Measurements from ENCODE around the gene CCDC34. TPM values are rescaled to one million over a fixed set of nuclear protein-coding genes. Genes with fewer than 3 reads are reported as not detected.

The CCDC34 gene
- total RNA-seq, 2 experiments from 2014 or later = 20.8 to 38.5 TPM

DNA sequence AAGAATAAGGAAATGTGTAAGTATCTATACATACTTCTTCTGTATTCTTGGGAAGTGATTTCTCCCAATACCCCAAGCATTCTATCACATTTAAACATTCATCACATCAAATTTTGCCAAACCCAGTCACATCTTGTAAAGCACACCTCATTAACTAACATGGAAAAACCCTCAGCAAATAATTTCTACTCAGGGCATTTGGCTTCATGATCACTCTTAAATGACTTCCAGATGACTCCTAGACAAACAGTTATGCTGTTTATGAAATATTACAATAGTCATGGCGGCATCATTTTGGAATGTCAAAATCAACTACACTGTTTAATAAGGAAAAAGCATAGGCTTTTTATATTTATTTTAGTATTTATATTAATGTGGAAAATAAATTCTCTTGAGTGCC lies 47.3 kb upstream of the CCDC34 start:
- H3K9me3 ChIP-seq (ENCODE audit: low read length) = no peaks in the 10 kb centered on the region
- H3K36me3 ChIP-seq (ENCODE audit: insufficient read depth, low read length) = no peaks in the 10 kb centered on the region
- no peak overlapping the region for H3K4me3 ChIP-seq (ENCODE audit: low read depth, low read length, poor library complexity, severe bottlenecking)
- H3K79me2 ChIP-seq (ENCODE audit: insufficient read depth, low read depth, low read length) = no peaks in the 10 kb centered on the region
- H4K20me1 ChIP-seq (ENCODE audit: insufficient read depth, low read length) = no peaks in the 10 kb centered on the region
- no TSS peak for BruUV-seq (replicated peaks)
- H3K9me2 ChIP-seq (ENCODE audit: insufficient read depth, low read length) = no peaks in the 10 kb centered on the region
- POLR2A ChIA-PET = interaction anchor here (0.6 kb wide), 1 partner anchor 453 kb away, joined by 3 read pairs; no protein-coding TSS in a partner anchor
- TF ChIP-seq EZH2phosphoT487 (IDR thresholded peaks at IDR 0.05; ENCODE audit: borderline replicate concordance, low read depth, low read length) = no peak
- TF ChIP-seq, protein P1, sequence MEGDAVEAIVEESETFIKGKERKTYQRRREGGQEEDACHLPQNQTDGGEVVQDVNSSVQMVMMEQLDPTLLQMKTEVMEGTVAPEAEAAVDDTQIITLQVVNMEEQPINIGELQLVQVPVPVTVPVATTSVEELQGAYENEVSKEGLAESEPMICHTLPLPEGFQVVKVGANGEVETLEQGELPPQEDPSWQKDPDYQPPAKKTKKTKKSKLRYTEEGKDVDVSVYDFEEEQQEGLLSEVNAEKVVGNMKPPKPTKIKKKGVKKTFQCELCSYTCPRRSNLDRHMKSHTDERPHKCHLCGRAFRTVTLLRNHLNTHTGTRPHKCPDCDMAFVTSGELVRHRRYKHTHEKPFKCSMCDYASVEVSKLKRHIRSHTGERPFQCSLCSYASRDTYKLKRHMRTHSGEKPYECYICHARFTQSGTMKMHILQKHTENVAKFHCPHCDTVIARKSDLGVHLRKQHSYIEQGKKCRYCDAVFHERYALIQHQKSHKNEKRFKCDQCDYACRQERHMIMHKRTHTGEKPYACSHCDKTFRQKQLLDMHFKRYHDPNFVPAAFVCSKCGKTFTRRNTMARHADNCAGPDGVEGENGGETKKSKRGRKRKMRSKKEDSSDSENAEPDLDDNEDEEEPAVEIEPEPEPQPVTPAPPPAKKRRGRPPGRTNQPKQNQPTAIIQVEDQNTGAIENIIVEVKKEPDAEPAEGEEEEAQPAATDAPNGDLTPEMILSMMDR (conservative IDR thresholded peaks at IDR 0.05; ENCODE audit: low read length) = no peak
- DNase-seq (ENCODE audit: low spot score) = no peak
- CTCF ChIA-PET (ENCODE audit: unreplicated experiment) = no interaction called here
- no peak overlapping the region for H2AFZ ChIP-seq (ENCODE audit: low read length)
- H3K4me2 ChIP-seq (ENCODE audit: low read length) = no peak overlapping the region
- H3K27ac ChIP-seq (ENCODE audit: low read depth, low read length, poor library complexity, severe bottlenecking) = no peak overlapping the region
- no peaks in the 10 kb centered on the region for H3K4me1 ChIP-seq (ENCODE audit: insufficient read depth, low read length, poor library complexity, severe bottlenecking)
- intact Hi-C loops (cut with micrococcal nuclease; ENCODE audit: unreplicated experiment) = no loop called here

DNA sequence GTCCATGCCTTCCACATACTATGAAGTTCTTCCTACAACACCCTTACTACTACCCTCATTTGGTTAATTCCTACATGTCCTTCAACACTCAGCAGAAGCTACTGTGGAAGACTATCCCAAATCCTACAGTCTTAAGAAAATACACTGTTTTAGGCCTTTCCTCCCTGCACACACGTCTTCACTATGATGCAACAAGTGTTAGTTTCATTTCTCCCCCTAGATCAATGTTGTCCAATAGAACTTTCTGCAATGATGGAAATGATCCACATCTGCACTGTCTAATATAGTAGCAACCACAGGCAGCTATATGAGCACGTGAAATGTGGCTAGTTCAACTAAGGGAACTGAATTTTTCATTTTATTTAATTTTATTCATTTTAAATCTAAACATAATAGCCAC lies 46.7 kb upstream of the CCDC34 start:
- no peak for DNase-seq (ENCODE audit: low spot score)
- Histone ChIP-seq H3K36me3 (ENCODE audit: insufficient read depth, low read length) (no peaks in the 10 kb centered on the region), H3K4me1 (ENCODE audit: insufficient read depth, low read length, poor library complexity, severe bottlenecking) (no peaks in the 10 kb centered on the region), H3K4me2 (ENCODE audit: low read length) (no peak overlapping the region), H3K27ac (ENCODE audit: low read depth, low read length, poor library complexity, severe bottlenecking) (no peak overlapping the region), H2AFZ (ENCODE audit: low read length) (no peak overlapping the region), H3K4me3 (ENCODE audit: low read depth, low read length, poor library complexity, severe bottlenecking) (no peak overlapping the region), H3K9me2 (ENCODE audit: insufficient read depth, low read length) (no peaks in the 10 kb centered on the region), H4K20me1 (ENCODE audit: insufficient read depth, low read length) (no peaks in the 10 kb centered on the region), H3K79me2 (ENCODE audit: insufficient read depth, low read depth, low read length) (no peaks in the 10 kb centered on the region), H3K9me3 (ENCODE audit: low read length) (no peaks in the 10 kb centered on the region)
- no TSS peak for BruUV-seq (replicated peaks)
- intact Hi-C loops (cut with micrococcal nuclease; ENCODE audit: unreplicated experiment) = no loop called here
- ChIA-PET CTCF (ENCODE audit: unreplicated experiment) (no interaction called here), POLR2A (interaction anchor here (0.6 kb wide), 1 partner anchor 452 kb away, joined by 3 read pairs; no protein-coding TSS in a partner anchor)
- TF ChIP-seq EZH2phosphoT487 (IDR thresholded peaks at IDR 0.05; ENCODE audit: borderline replicate concordance, low read depth, low read length) = no peak
- TF ChIP-seq, protein P1 (conservative IDR thresholded peaks at IDR 0.05; ENCODE audit: low read length) = no peak

DNA sequence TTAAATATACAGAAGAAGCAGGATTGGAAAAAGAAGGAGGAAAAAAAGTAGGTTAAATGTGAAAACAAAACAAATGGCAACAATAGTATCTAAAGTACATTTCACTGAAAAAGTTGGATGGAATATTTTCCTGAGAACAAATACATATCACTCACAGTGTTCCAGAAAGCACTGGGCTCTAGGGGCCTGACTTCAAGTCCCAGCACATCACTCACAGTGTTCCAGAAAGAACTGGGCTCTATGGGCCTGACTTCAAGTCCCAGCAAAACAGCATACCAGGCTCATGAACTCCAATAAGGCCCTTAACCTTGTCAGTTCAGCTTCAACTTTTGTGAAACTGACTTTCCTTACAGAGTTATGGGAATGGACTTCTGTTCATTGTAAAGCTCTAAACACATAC lies 46.0 kb upstream of the CCDC34 start:
- CTCF ChIA-PET (ENCODE audit: unreplicated experiment) = no interaction called here
- Histone ChIP-seq H3K4me1 (ENCODE audit: insufficient read depth, low read length, poor library complexity, severe bottlenecking) (no peaks in the 10 kb centered on the region), H2AFZ (ENCODE audit: low read length) (no peak overlapping the region), H3K9me2 (ENCODE audit: insufficient read depth, low read length) (no peaks in the 10 kb centered on the region), H3K27ac (ENCODE audit: low read depth, low read length, poor library complexity, severe bottlenecking) (no peak overlapping the region), H3K4me2 (ENCODE audit: low read length) (no peak overlapping the region), H3K4me3 (ENCODE audit: low read depth, low read length, poor library complexity, severe bottlenecking) (no peak overlapping the region), H3K79me2 (ENCODE audit: insufficient read depth, low read depth, low read length) (no peaks in the 10 kb centered on the region), H3K9me3 (ENCODE audit: low read length) (no peaks in the 10 kb centered on the region), H4K20me1 (ENCODE audit: insufficient read depth, low read length) (no peaks in the 10 kb centered on the region), H3K36me3 (ENCODE audit: insufficient read depth, low read length) (no peaks in the 10 kb centered on the region)
- no TSS peak for BruUV-seq (replicated peaks)
- intact Hi-C loops (cut with micrococcal nuclease; ENCODE audit: unreplicated experiment) = no loop called here
- POLR2A ChIA-PET = no interaction called here
- TF ChIP-seq EZH2phosphoT487 (IDR thresholded peaks at IDR 0.05; ENCODE audit: borderline replicate concordance, low read depth, low read length) = no peak
- no peak for DNase-seq (ENCODE audit: low spot score)

Data from OCI-LY7 (cell line).